Uterus (tissue), 2 donors: ENCODE data around the gene CCDC8.

Experiments
- CTCF ChIP-seq, 4 experiments: fragments of 200-600 bp in 2 of 4; fragments of 450-650 bp in 2 of 4; sonication (generic) in 2 of 4; IDR thresholded peaks; one replicate each; pipeline ENCODE4 v1.5.1; 2016 to 2019; ENCODE audit warnings: antibody characterized with exemption in 4 of 4, mild to moderate bottlenecking in 2 of 4, moderate library complexity in 1 of 4
- POLR2A ChIP-seq, 2 donors: fragments of 450-650 bp; IDR thresholded peaks; one replicate each; pipeline ENCODE4 v1.6.1; 2016; ENCODE audit warnings: antibody characterized with exemption in 2 of 2, mild to moderate bottlenecking in 1 of 2, moderate library complexity in 1 of 2

GRCh38 chr19:46408664-46409039 is 4.7 kb downstream of the CCDC8 start:
- TF ChIP-seq CTCF (IDR thresholded peaks at IDR 0.05) (no peak), POLR2A (IDR thresholded peaks at IDR 0.05) (no peak)
